Measurements from ENCODE around the gene CCDC28A.

GRCh38 chr6:138724015-138724414, 49.6 kb upstream of the CCDC28A start:
- TF ChIP-seq ZNF114 (tag by site-specific recombination; IDR thresholded peaks at IDR 0.05): no peak
- no peak for TF ChIP-seq ZFP3 (tag by site-specific recombination; IDR thresholded peaks at IDR 0.05; ENCODE audit: low read depth)
- no peak for TF ChIP-seq ZNF311 (tag by site-specific recombination; IDR thresholded peaks at IDR 0.05; ENCODE audit: borderline replicate concordance)
- TF ChIP-seq, protein P1, sequence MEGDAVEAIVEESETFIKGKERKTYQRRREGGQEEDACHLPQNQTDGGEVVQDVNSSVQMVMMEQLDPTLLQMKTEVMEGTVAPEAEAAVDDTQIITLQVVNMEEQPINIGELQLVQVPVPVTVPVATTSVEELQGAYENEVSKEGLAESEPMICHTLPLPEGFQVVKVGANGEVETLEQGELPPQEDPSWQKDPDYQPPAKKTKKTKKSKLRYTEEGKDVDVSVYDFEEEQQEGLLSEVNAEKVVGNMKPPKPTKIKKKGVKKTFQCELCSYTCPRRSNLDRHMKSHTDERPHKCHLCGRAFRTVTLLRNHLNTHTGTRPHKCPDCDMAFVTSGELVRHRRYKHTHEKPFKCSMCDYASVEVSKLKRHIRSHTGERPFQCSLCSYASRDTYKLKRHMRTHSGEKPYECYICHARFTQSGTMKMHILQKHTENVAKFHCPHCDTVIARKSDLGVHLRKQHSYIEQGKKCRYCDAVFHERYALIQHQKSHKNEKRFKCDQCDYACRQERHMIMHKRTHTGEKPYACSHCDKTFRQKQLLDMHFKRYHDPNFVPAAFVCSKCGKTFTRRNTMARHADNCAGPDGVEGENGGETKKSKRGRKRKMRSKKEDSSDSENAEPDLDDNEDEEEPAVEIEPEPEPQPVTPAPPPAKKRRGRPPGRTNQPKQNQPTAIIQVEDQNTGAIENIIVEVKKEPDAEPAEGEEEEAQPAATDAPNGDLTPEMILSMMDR (tag by site-specific recombination; IDR thresholded peaks at IDR 0.05): no peak
- no peak for TF ChIP-seq ZNF707 (tag by site-specific recombination; IDR thresholded peaks at IDR 0.05)
- TF ChIP-seq SP2 (tag by site-specific recombination; IDR thresholded peaks at IDR 0.05): no peak
- no peak for TF ChIP-seq ZNF785 (tag by site-specific recombination; IDR thresholded peaks at IDR 0.05)
